Mammary epithelial cell (primary cell): ENCODE data around the gene GGNBP2.

Source experiments
- EZH2 ChIP-seq: IDR thresholded peaks from 2 replicates; pipeline ENCODE4 v1.6.1; 2012; ENCODE audit warnings: low read length, inconsistent platforms, borderline replicate concordance
- TF ChIP-seq, protein P1 (sequence below), 2 donors: IDR thresholded peaks in 1 of 2; conservative IDR thresholded peaks in 1 of 2; 2 replicates each; pipeline ENCODE4 v1.5.1; 2011 to 2012; ENCODE audit warnings: inconsistent platforms in 2 of 2, low read length in 2 of 2, mild to moderate bottlenecking in 2 of 2, control low read depth in 1 of 2, low read depth in 1 of 2; ENCODE audit not compliant: insufficient read depth in 1 of 2; ENCODE audit errors: extremely low read depth in 1 of 2

DNA sequence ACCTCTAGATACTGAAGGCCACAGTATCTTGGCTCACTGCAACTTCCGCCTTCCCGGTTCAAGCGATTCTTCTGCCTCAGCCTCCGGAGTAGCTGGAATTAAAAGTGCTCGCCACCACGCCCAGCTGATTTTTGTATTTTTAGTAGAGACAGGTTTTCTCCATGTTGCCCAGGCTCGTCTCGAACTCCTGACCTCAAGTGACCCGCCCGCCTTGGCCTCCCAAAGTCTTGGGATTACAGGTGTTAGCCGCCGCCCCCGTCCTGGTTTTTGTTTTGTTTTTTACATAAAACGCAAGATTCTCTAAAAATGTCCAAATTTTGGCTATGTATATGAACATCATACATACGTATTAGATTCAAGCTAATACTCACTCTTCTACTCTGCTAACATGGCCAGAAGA, 2.0 kb upstream of the GGNBP2 start:
- TF ChIP-seq, protein P1, sequence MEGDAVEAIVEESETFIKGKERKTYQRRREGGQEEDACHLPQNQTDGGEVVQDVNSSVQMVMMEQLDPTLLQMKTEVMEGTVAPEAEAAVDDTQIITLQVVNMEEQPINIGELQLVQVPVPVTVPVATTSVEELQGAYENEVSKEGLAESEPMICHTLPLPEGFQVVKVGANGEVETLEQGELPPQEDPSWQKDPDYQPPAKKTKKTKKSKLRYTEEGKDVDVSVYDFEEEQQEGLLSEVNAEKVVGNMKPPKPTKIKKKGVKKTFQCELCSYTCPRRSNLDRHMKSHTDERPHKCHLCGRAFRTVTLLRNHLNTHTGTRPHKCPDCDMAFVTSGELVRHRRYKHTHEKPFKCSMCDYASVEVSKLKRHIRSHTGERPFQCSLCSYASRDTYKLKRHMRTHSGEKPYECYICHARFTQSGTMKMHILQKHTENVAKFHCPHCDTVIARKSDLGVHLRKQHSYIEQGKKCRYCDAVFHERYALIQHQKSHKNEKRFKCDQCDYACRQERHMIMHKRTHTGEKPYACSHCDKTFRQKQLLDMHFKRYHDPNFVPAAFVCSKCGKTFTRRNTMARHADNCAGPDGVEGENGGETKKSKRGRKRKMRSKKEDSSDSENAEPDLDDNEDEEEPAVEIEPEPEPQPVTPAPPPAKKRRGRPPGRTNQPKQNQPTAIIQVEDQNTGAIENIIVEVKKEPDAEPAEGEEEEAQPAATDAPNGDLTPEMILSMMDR (conservative IDR thresholded peaks at IDR 0.05 in 1 of 2, IDR thresholded peaks at IDR 0.05 in 1 of 2; ENCODE audit: extremely low read depth in 1 of 2, insufficient read depth in 1 of 2, low read depth in 1 of 2, low read length in 2 of 2), result no peak
- no peak for TF ChIP-seq EZH2
